HG03045 (cell line): ENCODE measurements around the gene SNED1.

ENCODE experiments used
- ATAC-seq: cut with Tn5 transposase; IDR thresholded peaks from one replicate; pipeline ENCODE4 v1.9.1; 2021; ENCODE audit warnings: mild to moderate bottlenecking, moderate library complexity; ENCODE audit not compliant: unreplicated experiment

The SNED1 gene

DNA sequence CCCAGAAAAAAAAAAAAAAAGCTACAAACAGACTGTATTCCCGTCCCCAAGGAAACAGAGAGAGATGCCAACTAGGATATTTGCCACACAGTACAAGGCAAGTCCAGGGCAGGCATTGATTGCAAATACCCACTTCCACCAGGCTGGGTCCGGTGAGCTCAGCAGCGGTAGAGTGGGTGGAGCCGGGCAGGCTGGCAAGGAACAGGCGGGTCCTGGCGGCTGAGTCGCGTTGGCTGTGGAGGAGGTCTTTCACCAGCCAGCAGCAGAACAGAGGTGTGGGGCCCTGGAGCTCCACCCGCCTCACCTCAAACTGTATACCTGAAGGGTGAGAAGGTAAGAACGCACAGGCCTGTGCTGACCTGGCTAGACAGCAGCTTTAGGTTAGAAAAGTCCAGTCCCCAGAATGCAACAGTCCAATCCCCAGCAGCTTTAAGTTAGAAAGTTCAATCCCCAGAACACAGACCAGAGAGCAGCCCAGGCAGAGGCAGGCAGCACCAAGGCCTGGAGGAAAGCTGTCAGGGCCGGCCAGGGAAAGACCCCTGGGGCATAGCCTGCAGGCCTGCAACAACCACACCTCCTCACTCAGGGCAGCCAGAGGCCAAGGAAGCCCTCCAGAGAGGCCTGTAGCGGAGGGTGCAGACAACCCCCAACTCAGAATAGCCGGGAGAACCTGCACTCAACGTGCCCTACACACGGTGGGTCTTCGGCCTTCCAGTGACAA lies 125.6 kb downstream of the SNED1 start:
- no peak for ATAC-seq

DNA sequence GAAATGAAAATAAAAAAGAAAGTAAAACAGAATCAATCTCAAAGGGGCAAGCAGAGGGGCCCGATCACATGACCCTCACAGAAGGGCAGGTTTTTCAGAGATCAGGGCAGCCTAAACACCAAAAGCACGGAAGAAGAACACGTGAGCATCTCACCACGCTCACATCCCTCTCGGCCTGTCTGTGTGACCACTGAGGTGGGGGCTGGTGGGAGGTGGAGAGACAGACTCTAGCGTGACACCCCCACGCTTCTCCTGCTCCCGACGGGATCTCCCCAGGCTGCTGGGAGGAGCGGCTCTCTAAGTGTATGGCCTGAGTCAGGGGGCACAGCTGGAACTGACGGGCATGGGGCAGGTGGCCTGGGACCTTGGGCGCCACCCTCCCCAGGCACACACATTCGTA lies 127.2 kb downstream of the SNED1 start:
- ATAC-seq, result no peak

- ATAC-seq, result no peak
These were observed 127.8 kb downstream of the SNED1 start for GRCh38 chr2:241126201-241126611.

DNA sequence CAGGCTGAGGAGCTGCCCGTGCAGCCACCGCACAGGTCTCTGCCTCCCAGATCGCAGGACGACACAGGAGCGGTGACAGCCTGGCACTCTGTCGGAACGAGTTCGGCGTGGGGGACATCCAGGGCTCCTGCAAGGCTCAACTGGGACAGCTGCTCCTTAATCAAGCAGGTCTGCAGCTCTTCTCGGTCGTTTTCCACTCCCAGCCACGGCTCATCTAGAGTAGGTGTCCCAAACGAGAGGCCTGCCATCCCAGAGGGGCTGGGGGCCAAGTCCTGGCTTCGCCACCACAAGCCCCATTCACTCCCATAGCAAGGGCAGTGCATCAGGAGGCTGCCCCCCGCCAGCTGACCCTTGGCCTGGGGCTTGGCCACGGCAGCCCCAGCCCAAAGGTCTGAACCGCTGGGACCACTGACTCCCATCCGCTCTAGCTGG lies 128.4 kb downstream of the SNED1 start:
- no peak for ATAC-seq

- ATAC-seq, result no peak
These were observed 129.8 kb downstream of the SNED1 start for GRCh38 chr2:241128266-241128665.

- no peak for ATAC-seq
These were observed 130.9 kb downstream of the SNED1 start for GRCh38 chr2:241129086-241129871.

GRCh38 chr2:241130316-241130715 lies 131.9 kb downstream of the SNED1 start:
- no peak for ATAC-seq

DNA sequence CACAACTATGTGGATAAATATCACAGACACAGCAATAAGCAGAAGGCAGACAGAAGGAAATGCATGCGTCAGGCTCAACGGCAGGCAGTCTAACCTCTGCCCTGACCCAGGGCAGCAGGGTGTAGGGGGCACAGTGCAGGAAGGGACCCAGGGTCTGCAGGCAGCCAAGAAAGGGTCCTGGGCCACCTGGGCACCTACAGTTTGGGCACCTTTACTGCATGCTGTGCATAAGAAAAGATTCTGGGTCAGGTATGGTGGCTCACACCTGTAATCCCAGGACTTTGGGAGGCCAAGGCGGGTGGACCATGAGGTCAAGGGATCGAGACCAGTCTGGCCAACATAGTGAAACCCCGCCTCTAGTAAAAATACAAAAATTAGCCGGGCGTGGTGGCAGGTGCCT lies 133.1 kb downstream of the SNED1 start:
- ATAC-seq, result no peak

- ATAC-seq, result no peak
These were observed 134.4 kb downstream of the SNED1 start for GRCh38 chr2:241132538-241133435.

DNA sequence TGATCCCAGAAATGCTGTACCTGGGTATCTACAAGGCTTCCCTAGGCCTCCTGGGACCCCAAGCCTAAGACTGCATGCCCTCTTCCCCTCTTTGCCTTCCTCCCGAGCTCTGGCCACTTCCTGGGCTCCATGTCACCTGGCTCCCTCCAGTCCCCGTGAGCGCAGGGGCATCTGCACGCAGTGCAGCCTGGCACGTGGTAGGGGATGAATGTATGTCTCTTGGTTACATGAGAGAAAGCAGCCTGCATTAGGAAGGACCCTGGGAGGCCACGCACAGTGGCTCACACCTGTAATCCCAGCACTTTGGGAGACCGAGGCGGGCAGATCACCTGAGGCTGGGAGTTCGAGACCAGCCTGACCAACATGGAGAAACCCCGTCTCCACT lies 135.0 kb downstream of the SNED1 start:
- no peak for ATAC-seq

DNA sequence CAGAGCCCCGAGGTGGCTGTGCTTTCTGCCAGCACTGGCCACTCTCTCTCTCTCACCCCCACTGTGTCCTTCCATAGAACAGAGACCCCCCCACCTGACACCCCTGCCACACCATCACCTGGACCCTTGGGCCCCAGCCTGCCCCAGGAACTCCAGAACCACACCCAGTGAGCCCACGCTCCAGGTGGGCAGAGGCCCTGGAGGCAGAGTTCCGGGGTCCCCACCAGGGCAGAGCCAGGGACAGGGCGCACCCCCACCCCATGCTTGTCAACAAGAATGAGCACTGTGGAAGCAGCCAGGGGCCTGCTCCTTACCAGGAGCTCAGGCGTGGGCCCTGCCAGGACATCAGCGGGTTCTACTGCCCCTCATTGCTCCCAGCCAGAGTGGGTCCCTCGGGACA lies 136.3 kb downstream of the SNED1 start:
- no peak for ATAC-seq

GRCh38 chr2:241135737-241136136 lies 137.3 kb downstream of the SNED1 start:
- no peak for ATAC-seq

GRCh38 chr2:241136191-241136590 lies 137.8 kb downstream of the SNED1 start:
- no peak for ATAC-seq

- no peak for ATAC-seq
These were observed 138.3 kb downstream of the SNED1 start for GRCh38 chr2:241136661-241137260.

GRCh38 chr2:241137276-241138190 lies 139.1 kb downstream of the SNED1 start:
- ATAC-seq, result no peak

DNA sequence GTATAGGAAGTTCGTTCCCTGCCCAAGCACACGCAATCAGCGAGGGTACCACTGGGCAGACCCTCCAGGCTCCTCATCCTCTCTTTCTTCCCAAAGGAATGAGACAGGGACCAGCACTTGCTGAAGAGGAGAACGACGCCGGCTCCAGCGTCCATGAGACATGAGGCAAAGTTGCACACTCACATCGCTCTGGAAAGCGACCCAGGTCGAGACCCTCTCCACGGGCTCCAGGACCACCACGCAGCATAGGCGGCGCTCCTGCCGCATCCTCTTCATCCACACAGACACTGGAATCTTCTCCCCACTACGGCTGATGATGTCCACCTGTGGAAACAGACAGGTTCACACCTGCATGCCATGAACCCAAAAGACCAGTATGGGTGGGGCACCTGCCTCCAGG lies 140.1 kb downstream of the SNED1 start:
- ATAC-seq, result no peak

GRCh38 chr2:241139531-241140444 lies 141.4 kb downstream of the SNED1 start:
- ATAC-seq, result no peak

DNA sequence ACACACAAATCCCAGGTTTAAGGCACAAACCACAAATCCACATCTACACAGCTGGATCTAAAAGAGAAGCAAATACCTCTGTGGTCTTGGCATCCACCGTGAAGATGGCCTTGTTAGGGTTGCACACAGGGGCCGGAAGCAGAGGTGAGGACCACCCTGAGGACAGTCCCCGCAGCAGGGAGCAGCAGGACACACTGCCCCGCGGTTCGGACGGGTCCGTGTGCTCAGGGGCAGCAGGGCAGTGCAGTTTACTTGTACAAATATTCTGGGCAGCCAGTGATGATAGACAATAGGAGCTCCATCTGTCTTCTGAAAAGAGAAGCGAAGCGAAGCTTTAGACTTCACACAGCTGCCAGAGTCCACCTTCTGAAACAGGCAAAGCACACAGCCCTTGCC lies 142.0 kb downstream of the SNED1 start:
- ATAC-seq, result no peak

DNA sequence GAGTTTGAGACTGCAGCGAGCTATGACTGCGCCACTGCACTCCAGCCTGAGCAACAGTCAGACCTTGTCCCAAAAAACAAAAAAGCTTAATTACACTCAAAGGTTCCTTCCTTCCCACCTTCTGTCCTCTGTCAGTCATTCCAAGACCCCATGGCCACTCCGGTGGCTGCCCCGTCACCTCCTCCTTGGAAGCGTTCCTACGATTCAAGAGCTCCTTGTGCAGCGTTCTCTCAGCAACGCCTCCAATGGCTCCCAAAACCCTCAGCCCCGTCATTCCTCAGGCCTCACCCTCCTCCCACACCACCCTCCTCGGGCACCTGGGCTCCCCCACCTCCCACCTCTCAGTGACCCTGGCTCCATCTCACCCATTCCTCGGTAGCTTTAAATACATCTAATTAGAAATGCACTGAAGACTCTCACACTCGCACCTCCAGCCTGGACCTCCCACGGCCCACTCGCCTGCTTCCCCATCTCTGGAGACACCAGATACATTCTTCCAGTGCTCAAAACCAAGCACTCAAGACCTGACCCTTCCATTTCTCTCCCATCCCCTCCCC lies 142.9 kb downstream of the SNED1 start:
- no peak for ATAC-seq
